GM12872 (cell line): ENCODE measurements around the gene MYO5A.

Experiments used
- CTCF ChIP-seq: IDR thresholded peaks from 3 replicates; pipeline ENCODE4 v1.5.1; 2011; ENCODE audit warnings: low read depth, mild to moderate bottlenecking, low read length, moderate library complexity; ENCODE audit not compliant: insufficient read depth

Gene MYO5A

GRCh38 chr15:52439470-52439869 lies 89.2 kb downstream of the MYO5A start:
- TF ChIP-seq CTCF = no peak

GRCh38 chr15:52438047-52438446 lies 90.6 kb downstream of the MYO5A start:
- TF ChIP-seq CTCF = no peak

- no peak for TF ChIP-seq CTCF
Measured at GRCh38 chr15:52437646-52438045, 91.0 kb downstream of the MYO5A start.

GRCh38 chr15:52436981-52437380 lies 91.7 kb downstream of the MYO5A start:
- TF ChIP-seq CTCF = no peak

GRCh38 chr15:52434885-52435284 lies 93.8 kb downstream of the MYO5A start:
- TF ChIP-seq CTCF = no peak

GRCh38 chr15:52428297-52428696 lies 100.4 kb downstream of the MYO5A start:
- no peak for TF ChIP-seq CTCF

- no peak for TF ChIP-seq CTCF
Measured at GRCh38 chr15:52427804-52428203, 100.9 kb downstream of the MYO5A start.
